H1 (cell line): ENCODE results near the gene MIOX. TPM values are rescaled to one million over a fixed set of nuclear protein-coding genes. Genes with fewer than 3 reads are reported as not detected.
A peak's percentile ranks its signal among the peaks of the same experiment; 100 is the strongest.

ENCODE experiments used
- CTCF ChIA-PET: fragments of 300-600 bp; sonication (Branson Sonifier 250); formaldehyde crosslinking; loops from one replicate; lab custom pipeline; 2021; ENCODE audit not compliant: partially characterized antibody; lab: Charles Lee
- POLR2A ChIA-PET: fragments of 300-600 bp; sonication (Branson Sonifier 250); formaldehyde crosslinking; loops from one replicate; lab custom pipeline; 2021; ENCODE audit warnings: inconsistent platforms; ENCODE audit not compliant: partially characterized antibody; lab: Charles Lee
- DNase-seq, 2 experiments: peaks; one replicate each; pipeline versions ENCODE4 v3.0.0 to v3.0.0-alpha.2; 2010 to 2022; ENCODE audit warnings: low spot score in 2 of 2, low read depth in 1 of 2, mixed read lengths in 1 of 2
- FAIRE-seq: peaks from 2 replicates; lab custom pipeline; 2011; peaks lifted over from hg19 to GRCh38; lab: Jason Lieb, UNC
- H2AFZ ChIP-seq: 2 replicates; pipeline ENCODE4 v1.8.1; 2012; ENCODE audit warnings: low read length, inconsistent platforms
- H2AK5ac ChIP-seq: 2 replicates; pipeline ENCODE4 v1.6.1; 2013; ENCODE audit warnings: low read depth, low read length
- H2BK120ac ChIP-seq: replicated peaks from 2 replicates; pipeline ENCODE3; 2013; ENCODE audit warnings: low read depth, low read length, inconsistent platforms
- H2BK12ac ChIP-seq: 2 replicates; pipeline ENCODE4 v1.6.1; 2013; ENCODE audit warnings: low read depth, low read length
- H2BK15ac ChIP-seq: 2 replicates; pipeline ENCODE4 v1.6.1; 2013; ENCODE audit warnings: low read length
- H2BK20ac ChIP-seq: 2 replicates; pipeline ENCODE4 v1.6.1; 2013; ENCODE audit warnings: low read length
- H2BK5ac ChIP-seq: 2 replicates; pipeline ENCODE4 v1.6.1; 2013; ENCODE audit warnings: low read depth, low read length
- H3K14ac ChIP-seq: 2 replicates; pipeline ENCODE4 v1.6.1; 2013; ENCODE audit warnings: inconsistent platforms; ENCODE audit not compliant: insufficient read length
- H3K18ac ChIP-seq: 2 replicates; pipeline ENCODE4 v1.6.1; 2013; ENCODE audit warnings: low read length; ENCODE audit errors: extremely low read depth
- H3K23ac ChIP-seq: 2 replicates; pipeline ENCODE4 v1.6.1; 2013; ENCODE audit warnings: inconsistent platforms; ENCODE audit not compliant: insufficient read length
- H3K23me2 ChIP-seq: 2 replicates; pipeline ENCODE4 v1.6.1; 2013; ENCODE audit warnings: low read depth, low read length
- H3K27ac ChIP-seq: 2 replicates; pipeline ENCODE4 v1.6.1; 2011; ENCODE audit warnings: low read depth, low read length, inconsistent platforms
- H3K27me3 ChIP-seq, 4 experiments: replicated peaks in 1 of 4; 1 replicate in 1 of 4; 2 replicates in 3 of 4; pipeline versions ENCODE4 v1.6.1 to v1.8.1; 2011 to 2013; ENCODE audit warnings: low read length in 3 of 4, mild to moderate bottlenecking in 3 of 4, inconsistent platforms in 2 of 4, mixed read lengths in 2 of 4, moderate library complexity in 1 of 4; ENCODE audit not compliant: control insufficient read depth in 3 of 4, insufficient read depth in 3 of 4; ENCODE audit errors: extremely low read depth in 1 of 4
- H3K36me3 ChIP-seq, 4 experiments: 2 replicates each; pipeline versions ENCODE4 v1.6.1 to v1.8.1; 2011 to 2013; ENCODE audit warnings: mild to moderate bottlenecking in 4 of 4, low read length in 3 of 4, moderate library complexity in 2 of 4, control low read depth in 1 of 4, inconsistent platforms in 1 of 4; ENCODE audit not compliant: insufficient read depth in 4 of 4, control insufficient read depth in 2 of 4
- H3K4ac ChIP-seq: replicated peaks from 2 replicates; pipeline ENCODE3; 2013; ENCODE audit warnings: low read length, low read depth, mixed read lengths, inconsistent platforms; ENCODE audit not compliant: insufficient read length
- H3K4me1 ChIP-seq, 4 experiments: replicated peaks in 1 of 4; 1 replicate in 1 of 4; 2 replicates in 3 of 4; pipeline versions ENCODE4 v1.6.1 to v1.8.1; 2011 to 2013; ENCODE audit warnings: low read length in 3 of 4, inconsistent platforms in 2 of 4, mixed read lengths in 1 of 4; ENCODE audit not compliant: insufficient read depth in 4 of 4, control insufficient read depth in 3 of 4
- H3K4me2 ChIP-seq, 2 experiments: 2 replicates each; pipeline versions ENCODE4 v1.6.1 to v1.8.1; 2011 to 2013; ENCODE audit warnings: low read depth in 2 of 2, low read length in 2 of 2, control low read depth in 1 of 2, inconsistent platforms in 1 of 2, mild to moderate bottlenecking in 1 of 2; ENCODE audit not compliant: insufficient read depth in 1 of 2
- H3K4me3 ChIP-seq, 4 experiments: fragments of 200-600, 300-600 bp in 1 of 4; sonication (generic), shearing (Covaris generic), sonication (Bioruptor Twin) in 1 of 4; 2 replicates each; pipeline versions ENCODE4 v1.5.1 to v1.8.1; 2011 to 2016; ENCODE audit warnings: low read length in 4 of 4, low read depth in 3 of 4, control low read depth in 2 of 4, inconsistent platforms in 2 of 4, mild to moderate bottlenecking in 2 of 4, mixed read lengths in 1 of 4, moderate library complexity in 1 of 4; ENCODE audit not compliant: insufficient read depth in 2 of 4; ENCODE audit errors: extremely low read depth in 1 of 4
- H3K56ac ChIP-seq: replicated peaks from 2 replicates; pipeline ENCODE3; 2013; ENCODE audit warnings: low read depth, mild to moderate bottlenecking, mixed read lengths, low read length, inconsistent platforms; ENCODE audit not compliant: insufficient read length
- H3K79me1 ChIP-seq: 2 replicates; pipeline ENCODE4 v1.6.1; 2013; ENCODE audit warnings: low read depth, low read length, control low read depth
- H3K79me2 ChIP-seq, 2 experiments: 2 replicates each; pipeline versions ENCODE4 v1.6.1 to v1.8.1; 2012 to 2013; ENCODE audit warnings: low read length in 2 of 2, mild to moderate bottlenecking in 2 of 2, inconsistent platforms in 1 of 2; ENCODE audit not compliant: insufficient read depth in 2 of 2, control insufficient read depth in 1 of 2
- H3K9ac ChIP-seq, 4 experiments: replicated peaks in 1 of 4; 1 replicate in 1 of 4; 2 replicates in 3 of 4; pipeline versions ENCODE4 v1.6.1 to v1.8.1; 2011 to 2013; ENCODE audit warnings: low read depth in 3 of 4, low read length in 3 of 4, control low read depth in 2 of 4, mild to moderate bottlenecking in 2 of 4, moderate library complexity in 2 of 4, inconsistent platforms in 1 of 4; ENCODE audit errors: extremely low read depth in 1 of 4
- H3K9me3 ChIP-seq, 2 experiments: 2 replicates each; pipeline versions ENCODE4 v1.6.1 to v1.8.1; 2012 to 2013; ENCODE audit warnings: mild to moderate bottlenecking in 2 of 2, moderate library complexity in 2 of 2, control low read depth in 1 of 2, inconsistent platforms in 1 of 2, low read depth in 1 of 2, low read length in 1 of 2, mixed read lengths in 1 of 2; ENCODE audit not compliant: insufficient read depth in 2 of 2
- H4K20me1 ChIP-seq, 2 experiments: replicated peaks in 1 of 2; 2 replicates each; pipeline versions ENCODE3 to v1.8.1; 2011 to 2013; ENCODE audit warnings: inconsistent platforms in 2 of 2, low read length in 2 of 2, mild to moderate bottlenecking in 1 of 2; ENCODE audit not compliant: insufficient read depth in 2 of 2, control insufficient read depth in 1 of 2
- H4K5ac ChIP-seq: 2 replicates; pipeline ENCODE4 v1.6.1; 2013; ENCODE audit warnings: low read length, low read depth, mixed read lengths, inconsistent platforms; ENCODE audit not compliant: insufficient read length
- H4K8ac ChIP-seq: 2 replicates; pipeline ENCODE4 v1.8.0; 2013; ENCODE audit warnings: mild to moderate bottlenecking, moderate library complexity, low read length, inconsistent platforms; ENCODE audit not compliant: insufficient read depth; ENCODE audit errors: extremely low read depth
- H4K91ac ChIP-seq: replicated peaks from 2 replicates; pipeline ENCODE3; 2013; ENCODE audit warnings: low read length, mixed read lengths, inconsistent platforms; ENCODE audit not compliant: insufficient read length
- ASH2L ChIP-seq: fragments of 200-600, 300-600 bp; sonication (generic); IDR thresholded peaks from one replicate; pipeline ENCODE4 v1.7.1; 2017; ENCODE audit warnings: low read length
- BCL11A ChIP-seq, 2 experiments: IDR thresholded peaks; one replicate each; pipeline ENCODE4 v1.6.1; 2011; ENCODE audit warnings: low read depth in 2 of 2, low read length in 2 of 2, mild to moderate bottlenecking in 2 of 2
- CEBPB ChIP-seq: IDR thresholded peaks from 2 replicates; pipeline ENCODE4 v1.6.1; 2012; ENCODE audit warnings: low read depth, low read length
- EGR1 ChIP-seq: IDR thresholded peaks from 2 replicates; pipeline ENCODE4 v1.6.1; 2011; ENCODE audit warnings: low read depth, low read length, borderline replicate concordance
- GTF2F1 ChIP-seq: IDR thresholded peaks from 2 replicates; pipeline ENCODE4 v1.6.1; 2012; ENCODE audit warnings: low read depth, low read length, improper control_type of control experiment, borderline replicate concordance
- HDAC6 ChIP-seq: IDR thresholded peaks from one replicate; pipeline ENCODE4 v1.7.1; 2012; ENCODE audit warnings: low read depth, mild to moderate bottlenecking, inconsistent platforms, low read length, moderate library complexity
- JUND ChIP-seq: IDR thresholded peaks from 2 replicates; pipeline ENCODE4 v1.6.1; 2011; ENCODE audit warnings: mild to moderate bottlenecking, improper control_type of control experiment, low read length
- MAFK ChIP-seq: IDR thresholded peaks from 2 replicates; pipeline ENCODE4 v1.6.1; 2012; ENCODE audit warnings: low read depth, mild to moderate bottlenecking, improper control_type of control experiment, low read length
- RBBP5 ChIP-seq: IDR thresholded peaks from 2 replicates; pipeline ENCODE4 v1.7.1; 2012; ENCODE audit warnings: low read depth, mild to moderate bottlenecking, inconsistent platforms, low read length, moderate library complexity, borderline replicate concordance
- SAP30 ChIP-seq: fragments of 300-600 bp; sonication (generic); IDR thresholded peaks from 2 replicates; pipeline ENCODE4 v1.7.1; 2012; ENCODE audit warnings: low read length, moderate library complexity, mild to moderate bottlenecking, inconsistent platforms; ENCODE audit not compliant: insufficient read depth, insufficient replicate concordance
- SP1 ChIP-seq: IDR thresholded peaks from 2 replicates; pipeline ENCODE4 v1.6.1; 2011; ENCODE audit warnings: low read depth, low read length
- SRF ChIP-seq: IDR thresholded peaks from 2 replicates; pipeline ENCODE4 v1.6.1; 2011; ENCODE audit warnings: mild to moderate bottlenecking, low read depth, low read length, moderate library complexity
- TCF12 ChIP-seq: IDR thresholded peaks from 2 replicates; pipeline ENCODE4 v1.6.1; 2011; ENCODE audit warnings: low read depth, mild to moderate bottlenecking, low read length
- WGBS, 2 experiments: shearing (Covaris generic) in 1 of 2; methylation state at CpG; one replicate each; pipeline versions ENCODE4 v1.1.6 to v1.1.7; 2013 to 2015; ENCODE audit warnings: low lambda C conversion rate in 2 of 2, mixed read lengths in 2 of 2, inconsistent platforms in 1 of 2, low coverage in 1 of 2, missing lambda C conversion rate in 1 of 2; ENCODE audit not compliant: insufficient replicate concordance in 2 of 2, insufficient coverage in 1 of 2, insufficient read length in 1 of 2; ENCODE audit errors: extremely low coverage in 1 of 2, missing lambda C conversion rate in 1 of 2; 5-methylcytosine and 5-hydroxymethylcytosine counted together
- polyA plus RNA-seq, 7 experiments: library from polyadenylated mRNA; depleted of rRNA in 3 of 7; stranded (reverse) in 5 of 7; unstranded in 2 of 7; fragments of >200 nt in 5 of 7; fragments of 200-250 nt in 2 of 7; gene quantifications; 1 replicate in 5 of 7; 2 replicates in 1 of 7; 4 replicates in 1 of 7; pipeline versions ENCODE4 v1.2.1 to v1.2.3, GENCODE V29; 2011 to 2013; ENCODE audit warnings: missing spikeins in 2 of 7, mixed read lengths in 2 of 7
- total RNA-seq: library from RNA; stranded (reverse); fragmentation: NEBNext Ultra II Directional; extraction: Animal tissue kit (Norgen Biotek cat#: 25700); gene quantifications from 2 replicates; pipeline ENCODE4 v1.2.1, GENCODE V29; 2021
- TF ChIP-seq, protein P1 (sequence below): IDR thresholded peaks from 2 replicates; pipeline ENCODE4 v1.6.1; 2012; ENCODE audit warnings: inconsistent platforms

The MIOX gene
- total and polyA plus RNA-seq, 2 of the 8 experiments (the other 6 are each of a cell fraction or from before 2014, with no cell fraction given), result 0.30 to 0.32 TPM

DNA sequence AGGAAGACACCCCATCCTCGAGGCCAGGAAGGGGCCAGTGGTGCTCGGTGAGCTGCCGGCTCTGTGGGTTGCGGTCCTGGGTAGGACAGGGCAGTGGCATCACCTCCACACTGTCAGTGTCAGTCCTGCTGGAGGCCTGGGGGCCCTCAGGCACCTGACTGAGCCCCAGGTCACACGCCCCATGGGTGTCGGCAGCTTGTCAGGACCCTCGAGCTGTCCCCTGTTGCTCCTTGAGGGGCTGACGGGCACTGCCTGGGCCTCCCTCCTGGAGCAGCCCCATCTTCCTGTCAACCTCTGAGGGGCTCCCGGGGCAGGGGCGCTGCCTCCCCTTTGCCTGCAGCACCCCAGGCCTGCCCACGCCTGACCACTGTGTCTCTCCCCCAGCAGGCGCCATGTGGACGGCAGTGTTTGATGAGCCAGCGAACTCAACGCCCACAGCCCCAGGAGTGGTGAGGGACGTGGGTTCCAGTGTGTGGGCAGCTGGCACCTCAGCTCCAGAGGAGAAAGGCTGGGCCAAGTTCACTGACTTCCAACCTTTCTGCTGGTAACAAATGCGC is 47.3 kb upstream of the MIOX start:
- peaks cover 5 to 14% of the 10 kb centered on the region in 2 experiments for H4K20me1 ChIP-seq
- CTCF ChIA-PET, result interaction anchor here (0.6 to 2.8 kb wide), 6 partner anchors 8 to 187 kb away, joined by 3 to 22 read pairs (median 4); no protein-coding TSS in a partner anchor
- H3K4me1 ChIP-seq, result no peaks in the 10 kb centered on the region; a peak in 1 of 7 replicates
- H3K56ac ChIP-seq, result no peak overlapping the region
- no peak overlapping the region for H3K4me2 ChIP-seq
- DNase-seq (no peak), FAIRE-seq (no peak)
- WGBS, 2 experiments, result 94% methylated on average over 13 of the region's 17 CpGs; no CpG with 5 or more reads in 1 of the 2 experiments
- no peak overlapping the region for H3K4me3 ChIP-seq
- no peaks in the 10 kb centered on the region for H3K23me2 ChIP-seq
- no peak overlapping the region for H4K5ac ChIP-seq
- H3K9me3 ChIP-seq, result no peaks in the 10 kb centered on the region
- H2AK5ac ChIP-seq, result no peak overlapping the region
- no peaks in the 10 kb centered on the region for H3K79me2 ChIP-seq
- no peak overlapping the region for H2AFZ ChIP-seq
- H3K79me1 ChIP-seq, result no peaks in the 10 kb centered on the region
- H3K9ac ChIP-seq, result no peak overlapping the region
- H3K36me3 ChIP-seq, result peaks cover 7 to 37% (median 19%) of the 10 kb centered on the region in 4 experiments
- H3K14ac ChIP-seq, result no peak overlapping the region
- no peak overlapping the region for H3K4ac ChIP-seq
- no peak overlapping the region for H2BK20ac ChIP-seq
- 0 out of 2 replicates have a peak overlapping the region, but pooled peaks have one; percentile 51 for H4K8ac ChIP-seq
- no peak overlapping the region for H2BK120ac ChIP-seq
- H3K18ac ChIP-seq, result no peak overlapping the region
- POLR2A ChIA-PET, result interaction anchor here (1.2 to 1.5 kb wide), 2 partner anchors 11 to 31 kb away, joined by 3 to 5 read pairs; no protein-coding TSS in a partner anchor
- H2BK15ac ChIP-seq, result no peak overlapping the region
- no peak overlapping the region for H3K23ac ChIP-seq
- H3K27ac ChIP-seq, result no peak overlapping the region
- no peak overlapping the region for H2BK5ac ChIP-seq
- no peak overlapping the region for H2BK12ac ChIP-seq
- no peaks in the 10 kb centered on the region for H3K27me3 ChIP-seq
- H4K91ac ChIP-seq, result no peak overlapping the region
- no peak for TF ChIP-seq CEBPB
- no peak for TF ChIP-seq HDAC6
- TF ChIP-seq, protein P1, sequence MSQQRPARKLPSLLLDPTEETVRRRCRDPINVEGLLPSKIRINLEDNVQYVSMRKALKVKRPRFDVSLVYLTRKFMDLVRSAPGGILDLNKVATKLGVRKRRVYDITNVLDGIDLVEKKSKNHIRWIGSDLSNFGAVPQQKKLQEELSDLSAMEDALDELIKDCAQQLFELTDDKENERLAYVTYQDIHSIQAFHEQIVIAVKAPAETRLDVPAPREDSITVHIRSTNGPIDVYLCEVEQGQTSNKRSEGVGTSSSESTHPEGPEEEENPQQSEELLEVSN, result no peak
- TF ChIP-seq SAP30, result no peak
- no peak for TF ChIP-seq SRF
- no peak for TF ChIP-seq JUND
- no peak for TF ChIP-seq BCL11A (IDR thresholded peaks at IDR 0.05; ENCODE audit: low read depth in 2 of 2, low read length in 2 of 2)
- no peak for TF ChIP-seq EGR1
- TF ChIP-seq MAFK, result no peak
- TF ChIP-seq TCF12, result no peak
- TF ChIP-seq RBBP5, result no peak
- TF ChIP-seq SP1, result no peak
- TF ChIP-seq ASH2L, result no peak
- TF ChIP-seq GTF2F1, result no peak
